ENCODE results near the gene ABR.

Gene ABR

GRCh38 chr17:1120596-1121441, 59.0 kb downstream of the ABR start:
- DNase-seq (ENCODE audit: low read depth) = no peak

DNA sequence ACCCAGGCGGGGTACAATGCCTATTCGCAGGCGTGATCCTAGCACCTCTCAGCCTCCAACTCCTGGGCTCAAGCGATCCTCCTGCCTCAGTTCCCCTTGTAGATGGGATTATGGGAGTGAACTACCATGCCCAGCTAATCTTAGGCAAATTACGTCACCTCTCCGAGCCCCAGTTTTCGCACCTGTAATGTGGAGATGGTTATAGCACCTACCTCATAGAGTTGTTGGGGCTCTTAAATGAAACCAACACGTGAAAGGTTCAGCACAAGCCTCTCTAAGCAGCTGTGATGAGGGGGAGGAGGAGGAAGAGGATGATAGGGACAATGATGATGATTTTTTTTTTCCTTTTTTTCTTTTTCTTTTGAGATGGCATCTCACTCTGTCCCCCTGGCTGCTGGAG, 59.9 kb downstream of the ABR start:
- DNase-seq (ENCODE audit: low read depth) = no peak

- no peak for DNase-seq (ENCODE audit: low read depth)
These were observed 63.2 kb downstream of the ABR start for GRCh38 chr17:1116602-1117001.

DNA sequence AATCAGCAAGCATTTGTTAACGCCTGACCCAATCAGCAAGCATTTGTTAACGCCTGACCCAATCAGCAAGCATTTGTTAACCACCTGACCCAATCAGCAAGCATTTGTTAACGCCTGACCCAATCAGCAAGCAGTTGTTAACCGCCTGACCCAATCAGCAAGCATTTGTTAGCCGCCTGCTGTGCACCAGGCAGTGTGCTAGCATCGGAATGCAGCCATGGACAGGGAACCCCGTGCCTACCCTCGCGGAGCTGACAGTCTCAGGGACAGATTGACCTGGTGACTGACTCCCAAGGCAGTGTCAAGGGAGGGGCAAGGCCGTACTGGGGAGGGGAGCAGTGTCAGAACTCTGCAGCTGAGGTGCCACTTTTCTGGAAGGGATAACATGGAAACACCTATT, 66.9 kb downstream of the ABR start:
- no peak for DNase-seq (ENCODE audit: low read depth)

GRCh38 chr17:1111599-1112443, 68.0 kb downstream of the ABR start:
- DNase-seq (ENCODE audit: low read depth) = no peak

- DNase-seq (ENCODE audit: low read depth) = peak; percentile 82
These were observed 68.8 kb downstream of the ABR start for GRCh38 chr17:1110862-1111598.

DNA sequence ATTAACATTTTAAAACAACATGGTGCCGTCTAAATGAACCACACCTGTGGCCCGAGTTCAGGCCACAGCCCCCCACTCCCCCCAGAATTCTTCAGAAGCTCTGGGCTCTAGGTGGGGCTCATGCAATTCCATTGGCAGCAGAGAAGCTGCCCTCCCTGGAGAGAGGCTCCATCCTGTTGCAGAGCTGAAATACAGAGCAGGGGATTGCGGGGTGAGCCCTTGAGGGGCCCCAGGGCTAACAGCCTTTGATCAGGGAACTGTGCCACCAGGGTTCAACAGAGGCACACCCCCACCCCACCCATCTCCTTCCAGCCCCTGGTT, 69.3 kb downstream of the ABR start:
- no peak for DNase-seq (ENCODE audit: low read depth)

DNA sequence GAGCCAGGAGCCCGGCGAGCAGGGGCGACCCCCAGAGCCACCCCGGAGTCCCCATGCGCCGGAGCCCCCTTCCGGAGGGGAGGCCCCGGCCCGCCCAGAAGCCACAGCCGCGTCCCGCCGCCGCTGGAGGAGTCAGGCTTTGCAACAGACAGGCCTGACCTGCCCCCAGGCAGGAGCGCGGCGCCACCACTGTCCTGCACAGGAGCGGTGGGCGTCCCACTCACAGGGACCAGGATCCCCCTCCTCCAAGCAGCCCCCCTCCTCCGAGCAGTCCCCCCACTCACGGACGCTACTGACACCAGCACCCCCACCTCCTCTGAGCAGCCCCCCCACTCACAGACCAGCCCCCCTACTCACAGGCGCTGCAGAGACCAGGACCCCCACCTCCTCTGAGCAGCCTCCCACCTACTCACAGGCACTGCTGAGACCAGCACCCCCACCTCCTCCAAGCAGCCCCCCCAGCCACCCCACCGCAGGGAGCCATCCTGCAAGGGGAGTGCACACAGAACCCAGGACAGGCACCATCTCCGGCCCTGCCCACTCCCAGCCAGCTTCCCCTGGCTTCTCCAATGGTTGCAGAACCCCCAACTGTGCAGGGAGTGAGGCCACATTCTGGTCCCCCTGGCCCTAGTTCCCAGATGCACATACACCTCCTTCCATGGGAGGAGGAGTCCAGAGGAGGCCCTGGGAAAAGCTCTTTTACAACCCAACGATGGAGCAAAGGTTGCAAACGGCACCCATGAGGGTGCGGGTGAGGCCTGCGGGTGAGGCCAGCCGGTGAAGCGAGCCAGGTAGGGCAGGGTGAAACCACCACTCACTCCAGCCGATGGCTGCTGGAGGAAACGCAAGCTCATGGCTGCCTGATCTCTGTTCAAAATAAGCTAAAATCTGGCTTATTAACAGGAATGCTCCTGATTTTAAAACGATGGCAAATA, 69.9 kb downstream of the ABR start:
- DNase-seq (ENCODE audit: low read depth) = no peak

DNA sequence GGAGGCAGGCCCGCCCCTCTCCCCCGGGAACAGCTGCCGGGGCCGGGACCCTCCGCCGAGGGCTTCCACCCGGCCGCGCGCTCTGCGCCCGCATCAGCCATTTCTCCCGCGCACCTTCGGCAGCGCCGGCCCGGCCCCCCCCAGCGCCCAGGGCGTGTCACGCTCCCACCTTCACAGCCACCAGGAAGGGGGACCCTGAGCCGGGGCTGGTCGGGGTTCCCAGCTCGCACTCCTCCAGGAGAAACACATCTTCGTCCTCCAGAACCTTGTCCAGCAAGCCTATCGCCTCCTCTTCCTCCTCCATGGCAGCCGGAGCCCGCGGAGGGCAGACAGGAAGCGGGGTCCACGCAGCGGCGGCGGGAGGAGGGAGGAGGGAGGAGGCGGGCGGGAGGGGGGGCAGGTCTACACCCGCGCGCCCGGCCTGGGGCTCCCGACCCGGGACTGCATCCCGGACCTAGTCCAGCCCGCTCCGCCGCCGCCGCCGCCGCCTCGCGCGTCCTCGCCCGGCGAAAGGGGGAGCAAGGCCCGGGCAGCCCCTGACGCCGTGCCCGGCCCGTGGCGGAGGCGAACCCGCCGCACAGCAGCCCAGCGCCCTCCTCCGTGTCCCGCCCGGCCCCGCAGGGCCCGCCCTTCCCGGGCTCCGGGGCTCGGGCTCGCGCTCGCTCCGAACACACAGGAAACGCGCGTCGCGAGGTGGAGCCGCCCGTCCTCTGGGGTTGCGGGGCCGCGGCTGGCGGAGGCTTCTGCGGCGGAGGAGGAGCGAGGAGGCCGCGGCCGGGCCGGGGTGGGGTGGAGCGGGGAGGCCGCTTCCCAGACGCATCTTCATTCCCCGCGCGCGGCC, 70.8 kb downstream of the ABR start:
- no peak for DNase-seq (ENCODE audit: low read depth)

DNA sequence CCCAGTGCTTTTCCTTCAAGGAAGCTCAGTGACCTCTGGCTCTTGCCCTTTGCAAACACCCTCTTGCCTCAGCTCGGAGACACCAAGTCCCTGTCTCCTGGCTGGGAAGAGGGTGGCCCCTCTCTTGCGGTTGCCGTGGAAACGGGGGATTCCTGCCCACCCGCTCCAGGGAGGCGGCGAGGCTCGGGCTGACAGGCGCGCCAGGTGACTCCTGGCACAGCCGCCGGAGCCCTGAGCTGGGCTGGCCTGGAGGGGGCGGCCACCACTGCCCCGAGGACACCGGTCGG, 71.4 kb downstream of the ABR start:
- no peak for DNase-seq (ENCODE audit: low read depth)

- DNase-seq (ENCODE audit: low read depth) = no peak
These were observed 71.9 kb downstream of the ABR start for GRCh38 chr17:1107777-1108477.

GRCh38 chr17:1107083-1107776, 72.6 kb downstream of the ABR start:
- no peak for DNase-seq (ENCODE audit: low read depth)

DNA sequence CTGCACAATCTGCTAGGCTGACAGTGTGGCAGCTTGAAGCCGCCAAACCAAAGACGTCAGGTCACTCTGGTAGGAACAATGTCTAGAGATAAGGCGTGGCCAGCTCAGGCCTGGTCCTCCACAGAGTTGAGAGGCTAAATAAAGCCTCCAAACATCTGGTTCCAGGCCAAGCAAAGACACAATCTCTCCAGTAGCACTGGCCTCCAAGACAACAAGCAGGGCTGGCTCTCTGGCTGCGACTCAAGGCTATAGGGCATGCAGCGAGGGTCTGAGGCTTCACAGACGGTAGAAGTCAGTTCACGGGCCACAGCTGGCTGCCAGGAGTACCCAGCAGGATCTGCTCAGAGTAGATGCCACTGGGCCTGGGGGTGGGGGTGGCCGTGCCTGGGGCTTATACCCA, 75.6 kb downstream of the ABR start:
- no peak for DNase-seq (ENCODE audit: low read depth)

DNA sequence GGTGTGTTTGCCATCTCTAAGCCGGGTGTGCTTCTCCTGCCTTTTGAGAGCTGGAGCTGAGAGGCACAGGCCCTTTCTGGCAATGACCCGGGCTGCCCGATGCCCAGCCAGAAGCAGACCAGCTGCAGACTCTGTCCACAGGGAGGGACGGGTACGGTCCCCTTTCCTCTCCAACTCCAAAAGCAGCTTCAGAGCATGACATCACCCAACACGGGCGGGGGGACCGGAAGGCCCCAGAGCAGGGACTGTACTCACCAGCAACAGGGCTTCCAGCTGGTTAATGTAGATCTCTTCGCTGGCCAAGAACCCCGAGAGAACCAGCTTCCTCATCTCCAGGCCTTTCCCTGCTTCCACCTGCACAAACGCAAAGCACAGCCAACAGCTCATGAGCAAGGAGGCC, 79.4 kb downstream of the ABR start:
- no peak for DNase-seq (ENCODE audit: low read depth)

DNA sequence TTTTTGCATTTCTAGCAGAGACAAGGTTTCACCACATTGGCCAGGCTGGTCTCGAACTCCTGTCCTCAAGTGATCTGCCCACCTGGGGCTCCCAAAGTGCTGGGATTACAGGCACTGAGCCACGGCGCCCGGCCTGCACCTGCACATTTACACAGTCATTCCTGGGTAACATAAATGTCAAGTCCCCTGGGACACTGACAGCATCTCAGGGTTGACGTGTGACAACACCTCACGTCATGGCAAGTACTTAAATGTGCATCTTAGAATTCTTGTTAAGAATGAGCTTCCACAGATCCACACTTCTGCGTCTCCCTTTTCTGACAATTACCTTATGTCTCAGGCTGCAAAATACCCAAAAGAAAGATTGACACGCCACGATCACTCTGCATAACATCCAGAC, 80.5 kb downstream of the ABR start:
- no peak for DNase-seq (ENCODE audit: low read depth)

DNA sequence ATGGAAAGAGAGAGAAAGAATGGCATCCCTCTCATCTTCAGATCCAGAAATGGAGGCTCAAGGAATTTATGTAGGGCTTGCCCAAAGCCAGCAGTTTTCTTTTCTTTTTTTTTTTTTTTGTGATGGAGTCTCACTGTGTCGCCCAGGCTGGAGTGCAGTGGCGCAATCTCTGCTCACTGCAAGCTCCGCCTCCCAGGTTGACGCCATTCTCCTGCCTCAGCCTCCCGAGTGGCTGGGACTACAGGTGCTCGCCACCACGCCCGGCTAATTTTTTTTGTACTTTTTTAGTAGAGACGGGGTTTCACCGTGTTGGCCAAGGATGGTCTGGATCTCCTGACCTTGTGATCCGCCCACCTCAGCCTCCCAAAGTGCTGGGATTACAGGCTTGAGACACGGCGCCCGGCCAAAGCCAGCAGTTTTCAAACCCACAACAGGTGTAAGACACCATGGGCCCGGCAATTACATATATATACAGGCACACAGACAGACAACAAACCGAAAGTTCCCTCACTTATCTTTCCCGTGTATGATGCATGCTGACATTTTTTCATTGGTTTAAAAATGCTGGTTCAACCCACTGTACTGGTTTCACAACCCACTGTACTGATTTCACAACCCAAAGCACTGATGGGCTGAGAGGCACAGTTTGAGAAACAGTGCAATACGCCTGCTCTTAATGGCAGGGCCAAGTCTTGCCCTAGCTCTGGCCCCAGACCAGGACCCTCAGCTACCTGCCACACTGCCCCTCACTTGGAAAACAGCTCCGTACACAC, 81.6 kb downstream of the ABR start:
- peak; percentile 52 for DNase-seq (ENCODE audit: low read depth)

DNA sequence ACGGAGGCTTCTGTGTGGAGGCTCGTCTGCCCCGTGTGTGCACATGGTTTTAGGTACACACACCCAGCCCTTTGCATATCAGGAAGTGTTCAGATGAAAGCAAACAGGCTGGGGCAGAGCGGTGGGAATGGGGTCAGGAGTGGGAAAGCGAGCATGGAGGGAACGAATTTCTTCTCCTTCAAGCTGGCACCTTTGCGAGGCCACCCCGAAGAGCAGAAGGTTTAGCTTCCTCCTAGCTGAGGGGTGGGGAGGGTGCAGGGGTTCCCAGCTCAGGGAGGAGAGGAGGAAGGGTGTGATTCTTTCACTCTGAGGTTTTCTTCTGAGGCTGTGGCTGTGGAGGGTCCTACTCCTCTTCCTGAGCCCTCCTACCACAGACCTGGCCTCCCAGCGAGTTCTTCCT, 83.6 kb downstream of the ABR start:
- no peak for DNase-seq (ENCODE audit: low read depth)

- DNase-seq (ENCODE audit: low read depth) = no peak
These were observed 84.0 kb downstream of the ABR start for GRCh38 chr17:1095853-1096173.
